T-helper 2 cell (primary cell): Measurements from ENCODE around the gene BARX2.

Experiments used
- DNase-seq, 5 experiments: peaks; one replicate each; pipeline versions ENCODE4 v3.0.0 to v3.0.0-alpha.2; 2012 to 2022

BARX2 gene

GRCh38 chr11:129402206-129403171 is 26.8 kb downstream of the BARX2 start:
- DNase-seq = no peak

- DNase-seq = no peak
Measured at GRCh38 chr11:129404731-129405130, 29.1 kb downstream of the BARX2 start.

GRCh38 chr11:129408865-129409444 is 33.3 kb downstream of the BARX2 start:
- DNase-seq = no peak

- DNase-seq = no peak
Measured at GRCh38 chr11:129410395-129410960, 34.8 kb downstream of the BARX2 start.

- DNase-seq = no peak
Measured at GRCh38 chr11:129412494-129412893, 36.8 kb downstream of the BARX2 start.

GRCh38 chr11:129414144-129414872 is 38.7 kb downstream of the BARX2 start:
- DNase-seq = no peak

GRCh38 chr11:129416080-129416820 is 40.6 kb downstream of the BARX2 start:
- no peak for DNase-seq

GRCh38 chr11:129417458-129417857 is 41.8 kb downstream of the BARX2 start:
- no peak for DNase-seq

GRCh38 chr11:129418039-129418438 is 42.4 kb downstream of the BARX2 start:
- DNase-seq = peak in 1 of 5 experiments; percentile 32

- DNase-seq = no peak
Measured at GRCh38 chr11:129419386-129419785, 43.7 kb downstream of the BARX2 start.

GRCh38 chr11:129423426-129423825 is 47.8 kb downstream of the BARX2 start:
- DNase-seq = no peak

- no peak for DNase-seq
Measured at GRCh38 chr11:129425214-129425613, 49.6 kb downstream of the BARX2 start.

- no peak for DNase-seq
Measured at GRCh38 chr11:129426038-129426437, 50.4 kb downstream of the BARX2 start.

GRCh38 chr11:129426776-129427175 is 51.1 kb downstream of the BARX2 start:
- no peak for DNase-seq

- no peak for DNase-seq
Measured at GRCh38 chr11:129427376-129427775, 51.7 kb downstream of the BARX2 start.

GRCh38 chr11:129427816-129428406 is 52.3 kb downstream of the BARX2 start:
- no peak for DNase-seq

- DNase-seq = no peak
Measured at GRCh38 chr11:129428557-129428956, 52.9 kb downstream of the BARX2 start.

GRCh38 chr11:129434641-129435498 is 59.2 kb downstream of the BARX2 start:
- DNase-seq = peak in 1 of 5 experiments; percentile 11

- DNase-seq = peak in 1 of 5 experiments; percentile 3
Measured at GRCh38 chr11:129435499-129436245, 60.0 kb downstream of the BARX2 start.

- DNase-seq = no peak
Measured at GRCh38 chr11:129436573-129436972, 60.9 kb downstream of the BARX2 start.
